Esophagus muscularis mucosa (tissue), 4 donors: ENCODE data around the gene RAD51C. TPM values are rescaled to one million over a fixed set of nuclear protein-coding genes. Genes with fewer than 3 reads are reported as not detected.
A peak's percentile ranks its signal among the peaks of the same experiment; 100 is the strongest.
"Not testable (repeated sequence)": the region's sequence is repeated elsewhere in the genome, so short reads cannot be mapped to it uniquely, and the experiment has no call there.

Experiments
- DNase-seq: peaks from one replicate; pipeline ENCODE4 v3.0.0-alpha.2; 2017; ENCODE audit errors: extremely low spot score
- H3K27ac ChIP-seq, 4 donors: fragments of 200-600 bp; sonication (generic); replicated peaks in 1 of 4; 1 replicate in 3 of 4; 2 replicates in 1 of 4; pipeline ENCODE4 v1.5.1; 2016 to 2019; ENCODE audit warnings: mild to moderate bottlenecking in 1 of 4
- H3K27me3 ChIP-seq, 4 donors: fragments of 200-600 bp; sonication (generic); one replicate each; pipeline versions ENCODE4 v1.5.1 to v1.6.0; 2016 to 2019
- H3K36me3 ChIP-seq, 4 donors: fragments of 200-600 bp; sonication (generic); one replicate each; pipeline ENCODE4 v1.5.1; 2016 to 2019
- H3K4me1 ChIP-seq, 4 donors: fragments of 200-600 bp; sonication (generic); one replicate each; pipeline ENCODE4 v1.5.1; 2016 to 2019
- H3K4me3 ChIP-seq, 4 donors: fragments of 200-600 bp; sonication (generic); 1 replicate in 2 of 4; 2 replicates in 2 of 4; pipeline ENCODE4 v1.5.1; 2016 to 2019; ENCODE audit warnings: mild to moderate bottlenecking in 4 of 4, moderate library complexity in 1 of 4
- H3K9me3 ChIP-seq, 4 donors: fragments of 200-600 bp; sonication (generic); 1 replicate in 3 of 4; 2 replicates in 1 of 4; pipeline ENCODE4 v1.5.1; 2016 to 2019
- EP300 ChIP-seq: sonication (generic); formaldehyde crosslinking; IDR thresholded peaks from one replicate; pipeline ENCODE4 v1.6.1; 2017; ENCODE audit warnings: antibody characterized with exemption
- POLR2A ChIP-seq: fragments of 450-650 bp; IDR thresholded peaks from one replicate; pipeline ENCODE4 v1.6.1; 2017; ENCODE audit warnings: antibody characterized with exemption, moderate library complexity, mild to moderate bottlenecking, low read depth
- POLR2AphosphoS5 ChIP-seq, 2 donors: sonication (generic); formaldehyde crosslinking; IDR thresholded peaks; one replicate each; pipeline ENCODE4 v1.6.1; 2017; ENCODE audit warnings: antibody characterized with exemption in 2 of 2
- WGBS: methylation state at CpG from one replicate; pipeline ENCODE4 v1.1.5; 2018; 5-methylcytosine and 5-hydroxymethylcytosine counted together
- intact Hi-C: fragments of 100-400 bp; cut with DNase I; formaldehyde crosslinking; loops from one replicate; pipeline ENCODE4 v1.15.1; 2023
- total RNA-seq, 4 donors: library from RNA; depleted of rRNA; stranded (reverse); fragments of >200 nt; gene quantifications; one replicate each; pipeline versions ENCODE4 v1.1.0 to v1.2.1, GENCODE V29; 2016
- TF ChIP-seq, protein P1 (sequence below), 3 experiments: fragments of 200-600 bp in 2 of 3; fragments of 450-650 bp in 1 of 3; sonication (generic) in 2 of 3; IDR thresholded peaks; one replicate each; pipeline ENCODE4 v1.5.1; 2017 to 2019; ENCODE audit warnings: antibody characterized with exemption in 3 of 3, mild to moderate bottlenecking in 2 of 3, moderate library complexity in 1 of 3

RAD51C gene
- 10 to 100 TPM; 20.1 to 27.0 (median 21.4) TPM for total RNA-seq

DNA sequence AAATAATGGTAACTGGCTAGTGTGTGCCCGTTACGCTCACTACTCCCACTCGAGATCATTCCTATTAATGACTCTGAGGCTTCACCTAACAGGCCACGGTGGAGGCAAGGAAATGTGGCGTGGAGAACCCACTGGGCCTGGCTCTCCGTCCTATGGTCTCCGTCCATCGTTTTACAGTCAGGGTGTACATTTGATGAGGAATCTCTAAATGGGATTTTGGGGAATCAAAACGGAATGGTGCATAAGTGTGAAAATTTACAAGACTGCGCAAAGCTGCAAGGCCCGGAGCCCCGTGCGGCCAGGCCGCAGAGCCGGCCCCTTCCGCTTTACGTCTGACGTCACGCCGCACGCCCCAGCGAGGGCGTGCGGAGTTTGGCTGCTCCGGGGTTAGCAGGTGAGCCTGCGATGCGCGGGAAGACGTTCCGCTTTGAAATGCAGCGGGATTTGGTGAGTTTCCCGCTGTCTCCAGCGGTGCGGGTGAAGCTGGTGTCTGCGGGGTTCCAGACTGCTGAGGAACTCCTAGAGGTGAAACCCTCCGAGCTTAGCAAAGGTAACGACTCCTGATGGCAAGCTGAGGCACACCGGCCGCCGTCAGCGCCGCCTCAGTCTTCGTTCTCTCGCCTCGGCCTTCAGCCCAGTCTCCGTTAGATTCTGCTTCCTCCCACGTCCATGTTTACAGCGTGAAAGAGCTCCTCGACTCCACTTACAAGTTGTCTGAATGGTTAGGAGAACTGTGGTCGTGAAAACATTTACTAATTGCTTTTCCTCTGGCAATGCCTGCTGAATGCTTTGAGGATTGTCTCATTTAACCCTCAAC is at the start of gene RAD51C:
Gene RAD51C, plus strand, starts transcription at position 364 of the 817 bp plus-strand sequence. Its CDS starts 42 bp downstream, at position 406.
- peak within 1 kb of the TSS; percentile 65 to 75 (median 72) for H3K4me3 ChIP-seq
- peak within 1 kb of the TSS; percentile 82 to 86 (median 84) for H3K27ac ChIP-seq
- peaks cover 13 to 22% (median 15%) of the 10 kb centered on the region in 4 donors for H3K4me1 ChIP-seq
- H3K27me3 ChIP-seq = no peaks in the 10 kb centered on the region
- TF ChIP-seq EP300 = peak; percentile 36
- TF ChIP-seq, protein P1, sequence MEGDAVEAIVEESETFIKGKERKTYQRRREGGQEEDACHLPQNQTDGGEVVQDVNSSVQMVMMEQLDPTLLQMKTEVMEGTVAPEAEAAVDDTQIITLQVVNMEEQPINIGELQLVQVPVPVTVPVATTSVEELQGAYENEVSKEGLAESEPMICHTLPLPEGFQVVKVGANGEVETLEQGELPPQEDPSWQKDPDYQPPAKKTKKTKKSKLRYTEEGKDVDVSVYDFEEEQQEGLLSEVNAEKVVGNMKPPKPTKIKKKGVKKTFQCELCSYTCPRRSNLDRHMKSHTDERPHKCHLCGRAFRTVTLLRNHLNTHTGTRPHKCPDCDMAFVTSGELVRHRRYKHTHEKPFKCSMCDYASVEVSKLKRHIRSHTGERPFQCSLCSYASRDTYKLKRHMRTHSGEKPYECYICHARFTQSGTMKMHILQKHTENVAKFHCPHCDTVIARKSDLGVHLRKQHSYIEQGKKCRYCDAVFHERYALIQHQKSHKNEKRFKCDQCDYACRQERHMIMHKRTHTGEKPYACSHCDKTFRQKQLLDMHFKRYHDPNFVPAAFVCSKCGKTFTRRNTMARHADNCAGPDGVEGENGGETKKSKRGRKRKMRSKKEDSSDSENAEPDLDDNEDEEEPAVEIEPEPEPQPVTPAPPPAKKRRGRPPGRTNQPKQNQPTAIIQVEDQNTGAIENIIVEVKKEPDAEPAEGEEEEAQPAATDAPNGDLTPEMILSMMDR (IDR thresholded peaks at IDR 0.05) = no peak
- peak; percentile 82 to 86 for TF ChIP-seq POLR2AphosphoS5 (IDR thresholded peaks at IDR 0.05)
- TF ChIP-seq POLR2A = peak; percentile 24
- no peaks in the 10 kb centered on the region for H3K9me3 ChIP-seq
- peaks cover 0 to 21% (median 4%) of the 10 kb centered on the region in 4 donors for H3K36me3 ChIP-seq
- WGBS = 46% methylated on average over 10 of the region's 50 CpGs
- peak; percentile 93 for DNase-seq
- intact Hi-C loops = loop anchor here (2.0 to 10.0 kb wide), 2 partner anchors 62 to 108 kb away; no protein-coding TSS in a partner anchor

DNA sequence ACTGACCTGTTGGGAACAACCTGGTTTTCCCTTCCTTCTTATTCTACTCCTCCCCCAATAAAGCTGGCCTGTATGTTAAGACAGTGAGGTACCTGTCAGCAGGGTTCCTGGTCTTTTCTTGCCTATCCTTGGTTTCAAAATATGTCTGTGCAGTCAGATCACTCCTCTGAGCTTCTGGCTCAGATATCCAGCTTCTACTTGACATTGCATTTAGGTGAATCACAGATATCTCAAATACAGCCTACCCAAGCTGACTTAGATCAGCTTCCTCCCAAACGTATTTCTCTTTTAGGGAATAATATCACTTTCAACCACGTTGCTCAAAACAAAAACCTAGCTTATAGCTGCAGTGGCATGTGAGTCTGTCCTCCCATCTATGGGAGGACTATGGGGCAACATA is 49.3 kb upstream of the RAD51C start:
- H3K27me3 ChIP-seq = no peaks in the 10 kb centered on the region
- DNase-seq = no peak
- no peaks in the 10 kb centered on the region for H3K36me3 ChIP-seq
- H3K9me3 ChIP-seq = no peaks in the 10 kb centered on the region
- WGBS = 43% methylated on average over 2 of the region's 2 CpGs
- TF ChIP-seq, protein P1 (IDR thresholded peaks at IDR 0.05) = no peak
- TF ChIP-seq POLR2A (no peak), POLR2AphosphoS5 (IDR thresholded peaks at IDR 0.05) (no peak), EP300 (no peak)
- H3K4me1 ChIP-seq = no peaks in the 10 kb centered on the region
- no peak overlapping the region for H3K27ac ChIP-seq
- no peak overlapping the region for H3K4me3 ChIP-seq
- intact Hi-C loops = no loop called here

DNA sequence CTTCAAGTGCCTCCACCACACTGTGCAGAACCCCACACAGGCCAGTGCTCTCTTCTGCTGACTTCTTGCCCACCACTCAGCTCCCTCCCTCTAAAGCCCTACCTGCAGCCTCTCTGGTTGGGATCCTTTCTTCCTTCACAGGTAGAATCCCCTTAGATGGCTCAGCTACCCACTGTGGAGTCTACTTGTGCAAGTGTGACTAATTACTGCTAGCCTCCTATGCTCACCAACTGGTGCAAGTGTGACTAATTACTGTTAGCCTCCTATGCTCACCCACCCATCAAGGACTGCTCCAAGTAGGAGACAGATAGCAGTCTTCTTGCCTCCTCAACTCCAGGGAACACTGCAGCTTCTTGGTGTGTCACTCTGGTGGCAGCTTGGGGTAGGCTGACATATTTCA is 44.2 kb upstream of the RAD51C start:
- Histone ChIP-seq H3K4me1 (no peaks in the 10 kb centered on the region), H3K9me3 (no peaks in the 10 kb centered on the region), H3K27me3 (no peaks in the 10 kb centered on the region), H3K4me3 (no peak overlapping the region), H3K36me3 (no peaks in the 10 kb centered on the region), H3K27ac (no peak overlapping the region)
- intact Hi-C loops = no loop called here
- TF ChIP-seq POLR2A (no peak), EP300 (no peak), POLR2AphosphoS5 (IDR thresholded peaks at IDR 0.05) (no peak)
- TF ChIP-seq, protein P1 (IDR thresholded peaks at IDR 0.05) = no peak
- no peak for DNase-seq

DNA sequence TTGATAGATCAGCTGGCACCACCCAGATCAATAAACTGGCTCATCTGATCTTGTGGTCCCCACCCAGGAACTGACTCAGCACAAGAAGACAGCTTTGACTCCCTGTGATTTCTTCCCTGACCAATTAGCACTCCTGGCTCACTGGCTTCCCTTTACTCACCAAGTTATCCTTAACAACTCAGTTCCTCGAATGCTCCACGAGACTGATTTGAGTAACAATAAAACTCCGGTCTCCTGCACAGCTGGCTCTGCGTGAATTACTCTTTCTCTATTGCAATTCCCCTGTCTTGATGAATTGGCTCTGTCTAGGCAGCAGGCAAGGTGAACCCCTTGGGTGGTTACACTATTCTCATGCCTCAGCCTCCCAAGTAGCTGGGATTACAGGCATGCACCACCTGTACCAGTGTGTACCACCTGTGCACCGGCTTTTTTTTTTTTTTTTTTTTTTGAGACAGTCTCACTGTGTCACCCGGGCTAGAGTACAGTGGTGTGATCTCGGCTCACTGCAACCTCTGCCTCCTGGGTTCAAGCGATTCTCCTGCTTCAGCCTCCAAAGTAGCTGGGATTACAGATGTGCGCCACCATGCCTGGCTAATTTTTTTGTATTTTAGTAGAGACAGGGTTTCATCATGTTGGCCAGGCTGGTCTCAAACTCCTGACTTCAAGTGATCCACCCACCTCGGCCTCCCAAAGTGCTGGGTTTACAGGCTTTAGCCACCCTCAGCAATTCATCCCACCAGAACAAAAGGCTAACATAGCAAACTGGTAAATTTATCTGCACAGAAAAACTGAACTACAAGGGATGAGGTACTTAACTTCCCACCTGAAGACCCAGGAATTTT is 34.2 kb upstream of the RAD51C start:
- Histone ChIP-seq H3K27ac (peak overlapping the region; percentile 71 to 84 (median 76)), H3K4me3 (peak overlapping the region; percentile 47 to 55 (median 52))
- 65% methylated on average over 10 of the region's 10 CpGs for WGBS
- intact Hi-C loops, H3K4me1 ChIP-seq, H3K36me3 ChIP-seq, DNase-seq, H3K9me3 ChIP-seq, H3K27me3 ChIP-seq: not testable (repeated sequence)
